CD4-positive, alpha-beta T cell (primary cell): ENCODE results near the gene TMEM269. TPM values are rescaled to one million over a fixed set of nuclear protein-coding genes. Genes with fewer than 3 reads are reported as not detected.

Source experiments
- ATAC-seq: fragments of 200-7000 bp; cut with Tn5 transposase; one replicate; pipeline ENCODE4 v1.10.0; 2022; ENCODE audit warnings: mild to moderate bottlenecking; ENCODE audit not compliant: poor library complexity
- CTCF ChIA-PET: fragments of 350-600 bp; sonication (Branson Sonifier 250); formaldehyde crosslinking; loops from one replicate; lab custom pipeline; 2021; ENCODE audit warnings: antibody characterized with exemption, inconsistent platforms; lab: Charles Lee
- POLR2A ChIA-PET: fragments of 350-600 bp; sonication (Branson Sonifier 250); formaldehyde crosslinking; loops from one replicate; lab custom pipeline; 2021; ENCODE audit warnings: antibody characterized with exemption, inconsistent platforms; lab: Charles Lee
- DNase-seq, 14 experiments: peaks; one replicate each; pipeline ENCODE4 v3.0.0-alpha.2; 2013 to 2020; ENCODE audit warnings: mixed read lengths in 2 of 14
- H3K27ac ChIP-seq, 2 donors: one replicate each; pipeline versions ENCODE4 v1.5.1 to v1.7.0; 2013; ENCODE audit warnings: low read length in 2 of 2, low read depth in 1 of 2, mild to moderate bottlenecking in 1 of 2
- H3K27me3 ChIP-seq, 2 experiments: 1 replicate in 1 of 2; 2 replicates in 1 of 2; pipeline versions ENCODE4 v1.6.1 to v1.7.0; 2013; ENCODE audit warnings: low read length in 2 of 2, control low read depth in 1 of 2, mild to moderate bottlenecking in 1 of 2, moderate library complexity in 1 of 2; ENCODE audit not compliant: insufficient read depth in 2 of 2, control insufficient read depth in 1 of 2
- H3K36me3 ChIP-seq: one replicate; pipeline ENCODE4 v1.6.1; 2013; ENCODE audit warnings: low read length, control low read depth; ENCODE audit not compliant: insufficient read depth
- H3K4me1 ChIP-seq: one replicate; pipeline ENCODE4 v1.6.1; 2013; ENCODE audit warnings: low read length, control low read depth; ENCODE audit not compliant: insufficient read depth
- H3K4me3 ChIP-seq: one replicate; pipeline ENCODE4 v1.5.1; 2013; ENCODE audit warnings: mild to moderate bottlenecking, low read length, moderate library complexity
- H3K9me3 ChIP-seq, 2 experiments: 1 replicate in 1 of 2; 2 replicates in 1 of 2; pipeline versions ENCODE4 v1.6.1 to v1.7.0; 2013; ENCODE audit warnings: low read length in 2 of 2, mild to moderate bottlenecking in 2 of 2, control low read depth in 1 of 2, moderate library complexity in 1 of 2; ENCODE audit not compliant: control insufficient read depth in 1 of 2, insufficient read depth in 1 of 2
- H3K27ac Mint-ChIP-seq: one replicate; pipeline ENCODE4 v1.8.0; 2020; ENCODE audit warnings: mixed read lengths
- H3K27me3 Mint-ChIP-seq: one replicate; pipeline ENCODE4 v1.8.0; 2021; ENCODE audit warnings: mixed read lengths
- H3K36me3 Mint-ChIP-seq: one replicate; pipeline ENCODE4 v1.8.0; 2021; ENCODE audit warnings: low read depth, mixed read lengths
- H3K4me1 Mint-ChIP-seq: one replicate; pipeline ENCODE4 v1.8.0; 2021; ENCODE audit warnings: low read depth, mixed read lengths
- H3K4me3 Mint-ChIP-seq: one replicate; pipeline ENCODE4 v1.8.0; 2020; ENCODE audit warnings: mild to moderate bottlenecking, mixed read lengths
- H3K9me3 Mint-ChIP-seq: one replicate; pipeline ENCODE4 v1.8.0; 2020; ENCODE audit warnings: mixed read lengths
- intact Hi-C, 2 experiments: fragments of 100-400 bp; cut with DNase I in 1 of 2; cut with micrococcal nuclease in 1 of 2; formaldehyde crosslinking; loops; one replicate each; pipeline versions ENCODE4 v1.15.1 to v1.9.0; 2023 to 2025; cut with DNase I, micrococcal nuclease
- total RNA-seq, 174 experiments: library from RNA in 2 of 174; stranded (reverse) in 2 of 174; gene quantifications; one replicate each; pipeline ENCODE4 v1.2.3 and lab custom pipeline; 2021 to 2026
- TF ChIP-seq, protein P1 (sequence below): fragments of 200-600 bp; IDR thresholded peaks from one replicate; pipeline ENCODE4 v1.8.0; 2022; ENCODE audit warnings: antibody characterized with exemption, mild to moderate bottlenecking

Gene TMEM269
- total RNA-seq, 2 experiments from 2014 or later = 0.60 to 1.1 TPM

DNA sequence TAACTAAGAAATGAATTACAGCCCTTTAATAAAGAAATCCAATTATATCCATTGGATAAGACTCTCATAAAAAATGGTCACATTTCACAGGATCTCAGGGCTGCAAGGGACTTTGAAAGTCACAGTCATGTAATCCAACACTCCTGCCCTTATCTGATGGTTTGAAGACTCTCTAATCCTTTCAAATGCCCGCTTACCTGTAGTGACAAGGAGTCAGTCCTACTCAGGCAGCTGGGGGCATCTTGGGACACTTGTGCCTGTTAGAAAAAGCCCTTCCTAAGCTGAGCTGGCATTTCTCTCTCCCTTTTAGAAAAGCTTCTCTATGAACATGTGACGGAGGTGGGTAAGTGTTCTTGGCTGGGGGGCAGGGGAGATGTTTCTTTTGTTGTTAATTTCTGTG is 50.6 kb downstream of the TMEM269 start:
- CTCF ChIA-PET = no interaction called here

GRCh38 chr1:42837709-42838108 is 52.9 kb downstream of the TMEM269 start:
- TF ChIP-seq, protein P1, sequence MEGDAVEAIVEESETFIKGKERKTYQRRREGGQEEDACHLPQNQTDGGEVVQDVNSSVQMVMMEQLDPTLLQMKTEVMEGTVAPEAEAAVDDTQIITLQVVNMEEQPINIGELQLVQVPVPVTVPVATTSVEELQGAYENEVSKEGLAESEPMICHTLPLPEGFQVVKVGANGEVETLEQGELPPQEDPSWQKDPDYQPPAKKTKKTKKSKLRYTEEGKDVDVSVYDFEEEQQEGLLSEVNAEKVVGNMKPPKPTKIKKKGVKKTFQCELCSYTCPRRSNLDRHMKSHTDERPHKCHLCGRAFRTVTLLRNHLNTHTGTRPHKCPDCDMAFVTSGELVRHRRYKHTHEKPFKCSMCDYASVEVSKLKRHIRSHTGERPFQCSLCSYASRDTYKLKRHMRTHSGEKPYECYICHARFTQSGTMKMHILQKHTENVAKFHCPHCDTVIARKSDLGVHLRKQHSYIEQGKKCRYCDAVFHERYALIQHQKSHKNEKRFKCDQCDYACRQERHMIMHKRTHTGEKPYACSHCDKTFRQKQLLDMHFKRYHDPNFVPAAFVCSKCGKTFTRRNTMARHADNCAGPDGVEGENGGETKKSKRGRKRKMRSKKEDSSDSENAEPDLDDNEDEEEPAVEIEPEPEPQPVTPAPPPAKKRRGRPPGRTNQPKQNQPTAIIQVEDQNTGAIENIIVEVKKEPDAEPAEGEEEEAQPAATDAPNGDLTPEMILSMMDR = no peak
- Mint-ChIP-seq H3K27ac (no peak overlapping the region), H3K36me3 (no peaks in the 10 kb centered on the region), H3K27me3 (no peaks in the 10 kb centered on the region), H3K4me1 (no peaks in the 10 kb centered on the region), H3K9me3 (no peaks in the 10 kb centered on the region), H3K4me3 (no peak overlapping the region)
- H3K36me3 ChIP-seq = peaks cover 3% of the 10 kb centered on the region
- intact Hi-C loops = no loop called here
- no peaks in the 10 kb centered on the region for H3K9me3 ChIP-seq
- ChIA-PET POLR2A (interaction anchor here (1.0 kb wide), 1 partner anchor 9 kb away, joined by 3 read pairs; the partner anchor contains the start of gene ZNF691), CTCF (interaction anchor here (0.9 kb wide), 1 partner anchor 10 kb away, joined by 3 read pairs; no protein-coding TSS in a partner anchor)
- ATAC-seq = no peak
- H3K27me3 ChIP-seq = no peaks in the 10 kb centered on the region
- no peaks in the 10 kb centered on the region for H3K4me1 ChIP-seq
- H3K4me3 ChIP-seq = no peak overlapping the region
- H3K27ac ChIP-seq = no peak overlapping the region
- no peak for DNase-seq

More for the DNA sequence above, 50.6 kb downstream of the TMEM269 start:
- TF ChIP-seq, protein P1 = no peak
- Histone ChIP-seq H3K36me3 (peaks cover 3% of the 10 kb centered on the region), H3K27ac (no peak overlapping the region), H3K4me3 (no peak overlapping the region), H3K4me1 (no peaks in the 10 kb centered on the region), H3K27me3 (no peaks in the 10 kb centered on the region), H3K9me3 (no peaks in the 10 kb centered on the region)
- peaks cover 2% of the 10 kb centered on the region for H3K36me3 Mint-ChIP-seq
- no peaks in the 10 kb centered on the region for H3K9me3 Mint-ChIP-seq
- intact Hi-C loops = no loop called here
- POLR2A ChIA-PET = interaction anchor here (1.2 kb wide), 1 partner anchor 18 kb away, joined by 4 read pairs; the partner anchor contains the start of genes ERMAP and SVBP
- ATAC-seq (no peak), DNase-seq (no peak)
- H3K27ac Mint-ChIP-seq = no peak overlapping the region
- no peak overlapping the region for H3K4me3 Mint-ChIP-seq
- no peaks in the 10 kb centered on the region for H3K27me3 Mint-ChIP-seq
- no peaks in the 10 kb centered on the region for H3K4me1 Mint-ChIP-seq

- Histone ChIP-seq H3K4me3 (no peak overlapping the region), H3K4me1 (no peaks in the 10 kb centered on the region), H3K9me3 (no peaks in the 10 kb centered on the region), H3K27ac (no peak overlapping the region), H3K27me3 (no peaks in the 10 kb centered on the region), H3K36me3 (peaks cover 3% of the 10 kb centered on the region)
- POLR2A ChIA-PET = interaction anchor here (1.0 kb wide), 1 partner anchor 8 kb away, joined by 3 read pairs; the partner anchor contains the start of gene ZNF691
- CTCF ChIA-PET = no interaction called here
- Mint-ChIP-seq H3K9me3 (no peaks in the 10 kb centered on the region), H3K27ac (no peak overlapping the region), H3K4me3 (no peak overlapping the region), H3K36me3 (no peaks in the 10 kb centered on the region), H3K27me3 (no peaks in the 10 kb centered on the region), H3K4me1 (no peaks in the 10 kb centered on the region)
- TF ChIP-seq, protein P1 = no peak
- intact Hi-C loops = no loop called here
- DNase-seq = peak in 2 of 14 experiments; percentile 13 to 21
- ATAC-seq = no peak
Observed at GRCh38 chr1:42838482-42839190, 53.8 kb downstream of the TMEM269 start.
